Measurements from ENCODE around the gene NRIP3.

The NRIP3 gene

GRCh38 chr11:9003573-9004182 lies at the start of gene NRIP3:
NRIP3 (minus strand) TSS chr11:9004001; CDS start chr11:9003935, 66 bp downstream.
- DNase-seq: peak; percentile 77

GRCh38 chr11:9052316-9052715 lies 48.5 kb upstream of the NRIP3 start:
- no peak for DNase-seq

GRCh38 chr11:9049959-9050358 lies 46.2 kb upstream of the NRIP3 start:
- no peak for DNase-seq

- DNase-seq: no peak
These were observed 44.2 kb upstream of the NRIP3 start for GRCh38 chr11:9047964-9048523.

GRCh38 chr11:9046481-9046880 lies 42.7 kb upstream of the NRIP3 start:
- DNase-seq: no peak

- DNase-seq: no peak
These were observed 38.7 kb upstream of the NRIP3 start for GRCh38 chr11:9042488-9042887.

GRCh38 chr11:9041747-9042146 lies 37.9 kb upstream of the NRIP3 start:
- no peak for DNase-seq

- DNase-seq: no peak
These were observed 36.6 kb upstream of the NRIP3 start for GRCh38 chr11:9040410-9040809.

GRCh38 chr11:9039863-9040262 lies 36.1 kb upstream of the NRIP3 start:
- DNase-seq: no peak

GRCh38 chr11:9039198-9039597 lies 35.4 kb upstream of the NRIP3 start:
- no peak for DNase-seq

GRCh38 chr11:9038541-9038940 lies 34.7 kb upstream of the NRIP3 start:
- DNase-seq: no peak

GRCh38 chr11:9037963-9038362 lies 34.2 kb upstream of the NRIP3 start:
- no peak for DNase-seq

- DNase-seq: no peak
These were observed 33.4 kb upstream of the NRIP3 start for GRCh38 chr11:9037046-9037780.

- no peak for DNase-seq
These were observed 26.8 kb upstream of the NRIP3 start for GRCh38 chr11:9030601-9031000.

GRCh38 chr11:9029422-9029821 lies 25.6 kb upstream of the NRIP3 start:
- no peak for DNase-seq

GRCh38 chr11:9028581-9028980 lies 24.8 kb upstream of the NRIP3 start:
- no peak for DNase-seq

GRCh38 chr11:9025101-9025850 lies 21.5 kb upstream of the NRIP3 start:
- no peak for DNase-seq

GRCh38 chr11:9022961-9023680 lies 19.3 kb upstream of the NRIP3 start:
- DNase-seq: no peak

GRCh38 chr11:9020916-9021315 lies 17.1 kb upstream of the NRIP3 start:
- no peak for DNase-seq

GRCh38 chr11:9019861-9020260 lies 16.1 kb upstream of the NRIP3 start:
- no peak for DNase-seq

- no peak for DNase-seq
These were observed 14.0 kb upstream of the NRIP3 start for GRCh38 chr11:9017773-9018172.

GRCh38 chr11:9016916-9017642 lies 13.3 kb upstream of the NRIP3 start:
- DNase-seq: no peak

All from activated CD8-positive, alpha-beta memory T cell treated with anti-CD3 and anti-CD28 coated beads, Interleukin-2, amount 50 U/mL, for 4 hours (primary cell).